WTC11 (cell line): ENCODE measurements around the gene SMNDC1. TPM values are rescaled to one million over a fixed set of nuclear protein-coding genes. Genes with fewer than 3 reads are reported as not detected.

ENCODE experiments used
- ATAC-seq: fragments of 200-7000 bp; cut with Tn5 transposase; 2 replicates; pipeline ENCODE4 v1.10.0; 2021; ENCODE audit warnings: mild to moderate bottlenecking, moderate library complexity
- CTCF ChIA-PET: fragments of 300-600 bp; sonication (Branson Sonifier 250); formaldehyde crosslinking; loops from one replicate; lab custom pipeline; 2021; ENCODE audit warnings: antibody characterized with exemption; lab: Charles Lee
- POLR2A ChIA-PET: fragments of 350-600 bp; sonication (Branson Sonifier 250); formaldehyde crosslinking; loops from one replicate; lab custom pipeline; 2021; ENCODE audit warnings: antibody characterized with exemption; lab: Charles Lee
- DNase-seq: peaks from one replicate; pipeline ENCODE4 v3.0.0; 2021; ENCODE audit warnings: low spot score
- H3K27ac Mint-ChIP-seq: 2 replicates; pipeline ENCODE4 v1.8.0; 2021; ENCODE audit warnings: mixed read lengths
- H3K27me3 Mint-ChIP-seq: 2 replicates; pipeline ENCODE4 v1.8.0; 2021; ENCODE audit warnings: low read depth, mild to moderate bottlenecking, moderate library complexity, mixed read lengths
- H3K36me3 Mint-ChIP-seq: 2 replicates; pipeline ENCODE4 v1.8.0; 2021; ENCODE audit warnings: mixed read lengths
- H3K4me1 Mint-ChIP-seq: 2 replicates; pipeline ENCODE4 v1.8.0; 2022; ENCODE audit warnings: mixed read lengths
- H3K4me3 Mint-ChIP-seq: 2 replicates; pipeline ENCODE4 v1.8.0; 2021; ENCODE audit warnings: mild to moderate bottlenecking, moderate library complexity, mixed read lengths
- H3K9me3 Mint-ChIP-seq: 2 replicates; pipeline ENCODE4 v1.8.0; 2021; ENCODE audit warnings: mixed read lengths
- ATF6 ChIP-seq: sonication (generic); formaldehyde crosslinking; IDR thresholded peaks from 2 replicates; pipeline ENCODE4 v1.8.1; 2023; ENCODE audit warnings: mild to moderate bottlenecking, missing genetic modification reagents
- EMX1 ChIP-seq: fragments of 250-450 bp; sonication (Bioruptor Pico); IDR thresholded peaks from 2 replicates; pipeline ENCODE4 v1.8.0; 2021; ENCODE audit warnings: mild to moderate bottlenecking
- ESRRA ChIP-seq: sonication (generic); formaldehyde crosslinking; IDR thresholded peaks from 2 replicates; pipeline ENCODE4 v1.8.1; 2022; ENCODE audit warnings: mild to moderate bottlenecking, missing genetic modification reagents, borderline replicate concordance
- HMGXB4 ChIP-seq: sonication (generic); formaldehyde crosslinking; IDR thresholded peaks from 2 replicates; pipeline ENCODE4 v1.8.1; 2023; ENCODE audit warnings: mild to moderate bottlenecking, moderate library complexity, missing genetic modification reagents
- JUN ChIP-seq: sonication (generic); formaldehyde crosslinking; IDR thresholded peaks from 2 replicates; pipeline ENCODE4 v1.8.0; 2023; ENCODE audit warnings: mild to moderate bottlenecking, missing genetic modification reagents
- MLX ChIP-seq: sonication (generic); formaldehyde crosslinking; IDR thresholded peaks from 2 replicates; pipeline ENCODE4 v1.8.1; 2023; ENCODE audit warnings: mild to moderate bottlenecking, missing genetic modification reagents, moderate library complexity
- MXD4 ChIP-seq: fragments of 250-450 bp; sonication (Bioruptor Pico); IDR thresholded peaks from 2 replicates; pipeline ENCODE4 v1.8.0; 2021; ENCODE audit warnings: mild to moderate bottlenecking, moderate library complexity, borderline replicate concordance
- NFYB ChIP-seq: sonication (generic); formaldehyde crosslinking; conservative IDR thresholded peaks from 2 replicates; pipeline ENCODE4 v1.8.0; 2022; ENCODE audit warnings: low read depth, missing genetic modification reagents
- OVOL2 ChIP-seq: fragments of 250-450 bp; sonication (Bioruptor Pico); IDR thresholded peaks from 2 replicates; pipeline ENCODE4 v1.9.0; 2021; ENCODE audit warnings: mild to moderate bottlenecking, borderline replicate concordance
- PRDM15 ChIP-seq: sonication (generic); formaldehyde crosslinking; IDR thresholded peaks from 2 replicates; pipeline ENCODE4 v1.8.0; 2022; ENCODE audit warnings: missing genetic modification reagents
- PRRX2 ChIP-seq: fragments of 250-450 bp; sonication (Bioruptor Pico); IDR thresholded peaks from 2 replicates; pipeline ENCODE4 v1.8.0; 2021; ENCODE audit warnings: mild to moderate bottlenecking
- RORB ChIP-seq: fragments of 250-450 bp; sonication (Bioruptor Pico); IDR thresholded peaks from 2 replicates; pipeline ENCODE4 v1.9.0; 2021; ENCODE audit warnings: mild to moderate bottlenecking
- TCF7 ChIP-seq: sonication (generic); formaldehyde crosslinking; IDR thresholded peaks from 2 replicates; pipeline ENCODE4 v1.8.0; 2022; ENCODE audit warnings: mild to moderate bottlenecking, low read depth, missing genetic modification reagents, moderate library complexity
- TEAD1 ChIP-seq: sonication (generic); formaldehyde crosslinking; IDR thresholded peaks from 2 replicates; pipeline ENCODE4 v1.8.0; 2022; ENCODE audit warnings: mild to moderate bottlenecking, missing genetic modification reagents
- TEAD4 ChIP-seq: sonication (generic); formaldehyde crosslinking; IDR thresholded peaks from 2 replicates; pipeline ENCODE4 v1.8.0; 2022; ENCODE audit warnings: mild to moderate bottlenecking, missing genetic modification reagents
- ZBTB43 ChIP-seq: sonication (generic); formaldehyde crosslinking; IDR thresholded peaks from 2 replicates; pipeline ENCODE4 v1.8.1; 2023; ENCODE audit warnings: mild to moderate bottlenecking, missing genetic modification reagents
- ZNF317 ChIP-seq: sonication (generic); formaldehyde crosslinking; IDR thresholded peaks from 2 replicates; pipeline ENCODE4 v1.8.1; 2023; ENCODE audit warnings: low read depth, mild to moderate bottlenecking, moderate library complexity, missing genetic modification reagents, borderline replicate concordance
- ZNF425 ChIP-seq: fragments of 250-450 bp; sonication (Bioruptor Pico); conservative IDR thresholded peaks from 2 replicates; pipeline ENCODE4 v1.9.0; 2021; ENCODE audit warnings: mild to moderate bottlenecking
- total RNA-seq: library from RNA; stranded (reverse); gene quantifications from 3 replicates; pipeline ENCODE4 v1.2.3, GENCODE V29; 2021

Gene SMNDC1
- total RNA-seq, 1 experiment from 2014 or later, result 55.9 TPM

- peaks cover 7% of the 10 kb centered on the region for H3K36me3 Mint-ChIP-seq
- DNase-seq, result no peak
- H3K27ac Mint-ChIP-seq, result no peak overlapping the region
- no peaks in the 10 kb centered on the region for H3K27me3 Mint-ChIP-seq
- H3K4me1 Mint-ChIP-seq, result no peaks in the 10 kb centered on the region
- peaks cover 1% of the 10 kb centered on the region for H3K9me3 Mint-ChIP-seq
- POLR2A ChIA-PET, result interaction anchor here (1.0 kb wide), 1 partner anchor 50 kb away, joined by 3 read pairs; no protein-coding TSS in a partner anchor
- H3K4me3 Mint-ChIP-seq, result no peak overlapping the region
- TF ChIP-seq RORB (CRISPR knock-in tag) (no peak), MXD4 (CRISPR knock-in tag) (no peak), ESRRA (CRISPR knock-in tag) (no peak), PRRX2 (no peak), NFYB (CRISPR knock-in tag) (no peak), HMGXB4 (no peak), OVOL2 (CRISPR knock-in tag) (no peak), MLX (CRISPR knock-in tag) (no peak), TCF7 (CRISPR knock-in tag) (no peak)
- no peak for ATAC-seq
- CTCF ChIA-PET, result interaction anchor here (0.6 to 1.0 kb wide), 2 partner anchors 20 to 290 kb away, joined by 3 read pairs; no protein-coding TSS in a partner anchor
Measured at GRCh38 chr10:110260746-110261477, 43.8 kb downstream of the SMNDC1 start.

GRCh38 chr10:110259317-110259716, 45.4 kb downstream of the SMNDC1 start:
- H3K27ac Mint-ChIP-seq, result no peak overlapping the region
- H3K4me3 Mint-ChIP-seq, result no peak overlapping the region
- peaks cover 22% of the 10 kb centered on the region for H3K36me3 Mint-ChIP-seq
- TF ChIP-seq TEAD1 (CRISPR knock-in tag) (no peak), EMX1 (CRISPR knock-in tag) (no peak), ATF6 (no peak), ZBTB43 (CRISPR knock-in tag) (no peak), PRDM15 (no peak), TEAD4 (CRISPR knock-in tag) (no peak), ZNF317 (CRISPR knock-in tag) (no peak), ZNF425 (CRISPR knock-in tag) (no peak), JUN (CRISPR knock-in tag) (no peak)
- H3K4me1 Mint-ChIP-seq, result no peaks in the 10 kb centered on the region
- POLR2A ChIA-PET, result no interaction called here
- peaks cover 15% of the 10 kb centered on the region for H3K9me3 Mint-ChIP-seq
- DNase-seq (no peak), ATAC-seq (no peak)
- no peaks in the 10 kb centered on the region for H3K27me3 Mint-ChIP-seq
- CTCF ChIA-PET, result interaction anchor here (1.1 kb wide), 1 partner anchor 375 kb away, joined by 3 read pairs; no protein-coding TSS in a partner anchor
